Tibial nerve (tissue), 4 donors: ENCODE data around the gene PFDN1. TPM values are rescaled to one million over a fixed set of nuclear protein-coding genes. Genes with fewer than 3 reads are reported as not detected.
A peak's percentile ranks its signal among the peaks of the same experiment; 100 is the strongest.

ENCODE experiments used
- DNase-seq, 2 donors: peaks; one replicate each; pipeline ENCODE4 v3.0.0-alpha.2; 2019; ENCODE audit warnings: low spot score in 2 of 2
- H3K27ac ChIP-seq, 4 donors: fragments of 200-600 bp; sonication (generic) in 3 of 4; one replicate each; pipeline ENCODE4 v1.5.1; 2017 to 2019; ENCODE audit warnings: mild to moderate bottlenecking in 1 of 4
- H3K27me3 ChIP-seq, 2 donors: fragments of 200-600 bp; sonication (generic) in 1 of 2; one replicate each; pipeline versions ENCODE4 v1.5.1 to v1.6.0; 2017 to 2019
- H3K36me3 ChIP-seq, 3 donors: fragments of 200-600 bp; sonication (generic); one replicate each; pipeline ENCODE4 v1.5.1; 2018 to 2019
- H3K4me1 ChIP-seq, 4 donors: fragments of 200-600 bp; sonication (generic) in 3 of 4; one replicate each; pipeline ENCODE4 v1.5.1; 2017 to 2019
- H3K4me3 ChIP-seq, 4 donors: fragments of 200-600 bp; sonication (generic) in 3 of 4; one replicate each; pipeline ENCODE4 v1.5.1; 2017 to 2019; ENCODE audit warnings: mild to moderate bottlenecking in 1 of 4, moderate library complexity in 1 of 4
- H3K9me3 ChIP-seq, 4 donors: fragments of 200-600 bp; sonication (generic) in 3 of 4; one replicate each; pipeline ENCODE4 v1.5.1; 2017 to 2019
- CTCF ChIP-seq, 5 experiments: fragments of 200-600 bp in 3 of 5; fragments of 450-650 bp in 2 of 5; sonication (generic) in 3 of 5; IDR thresholded peaks; one replicate each; pipeline ENCODE4 v1.5.1; 2016 to 2019; ENCODE audit warnings: antibody characterized with exemption in 5 of 5, mild to moderate bottlenecking in 3 of 5, moderate library complexity in 2 of 5
- EP300 ChIP-seq, 2 donors: sonication (generic); formaldehyde crosslinking; IDR thresholded peaks; one replicate each; pipeline ENCODE4 v1.6.1; 2017; ENCODE audit warnings: antibody characterized with exemption in 2 of 2, mild to moderate bottlenecking in 1 of 2
- POLR2A ChIP-seq, 2 donors: fragments of 450-650 bp; IDR thresholded peaks; one replicate each; pipeline ENCODE4 v1.6.1; 2017; ENCODE audit warnings: antibody characterized with exemption in 2 of 2, mild to moderate bottlenecking in 2 of 2, moderate library complexity in 2 of 2
- WGBS, 2 donors: methylation state at CpG; one replicate each; pipeline ENCODE4 v1.1.5; 2018; 5-methylcytosine and 5-hydroxymethylcytosine counted together
- total RNA-seq, 4 donors: library from RNA; depleted of rRNA; stranded (reverse); fragments of >200 nt; gene quantifications; one replicate each; pipeline ENCODE4 v1.1.0, GENCODE V29; 2016

PFDN1 gene
- total RNA-seq, 4 donors from 2014 or later, result 98.2 to 146 (median 109) TPM

DNA sequence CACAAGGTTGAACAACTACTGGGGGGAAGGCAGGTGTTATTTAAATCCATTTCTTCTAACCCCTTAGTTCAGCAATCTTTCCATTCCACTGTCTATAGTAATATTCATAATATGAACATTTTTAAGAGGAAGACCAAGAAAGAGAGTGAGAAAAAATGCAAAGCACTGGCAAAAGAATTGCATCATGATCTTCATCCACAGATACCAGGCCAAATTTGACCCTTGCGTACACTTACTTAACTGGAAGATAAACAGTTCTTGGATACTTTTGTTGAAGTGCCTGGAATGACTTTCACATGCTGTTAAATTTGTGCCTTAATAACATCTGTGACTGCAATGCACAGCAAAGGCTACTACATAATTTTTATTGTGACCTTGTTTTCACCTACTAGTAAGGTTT lies 1.8 kb downstream of the PFDN1 start:
- Histone ChIP-seq H3K27me3 (no peaks in the 10 kb centered on the region), H3K4me3 (no peak overlapping the region), H3K36me3 (peaks cover 0 to 15% (median 0%) of the 10 kb centered on the region in 3 donors), H3K27ac (no peak overlapping the region), H3K9me3 (no peaks in the 10 kb centered on the region), H3K4me1 (peaks cover 2 to 52% (median 17%) of the 10 kb centered on the region in 4 donors)
- no peak for TF ChIP-seq POLR2A (IDR thresholded peaks at IDR 0.05)
- TF ChIP-seq CTCF (IDR thresholded peaks at IDR 0.05), result no peak
- no peak for TF ChIP-seq EP300 (IDR thresholded peaks at IDR 0.05)
- WGBS, 2 donors, result 79 to 90% methylated on average over 1 of the region's 1 CpG
- no peak for DNase-seq

- Histone ChIP-seq H3K4me3 (no peak overlapping the region), H3K9me3 (no peaks in the 10 kb centered on the region), H3K27ac (no peak overlapping the region), H3K27me3 (no peaks in the 10 kb centered on the region), H3K4me1 (peaks cover 2 to 71% (median 30%) of the 10 kb centered on the region in 4 donors), H3K36me3 (peaks cover 0 to 15% (median 0%) of the 10 kb centered on the region in 3 donors)
- TF ChIP-seq POLR2A (IDR thresholded peaks at IDR 0.05), result no peak
- TF ChIP-seq CTCF (IDR thresholded peaks at IDR 0.05), result no peak
- TF ChIP-seq EP300 (IDR thresholded peaks at IDR 0.05), result no peak
- WGBS, 2 donors, result 93 to 94% methylated on average over 5 of the region's 5 CpGs
- DNase-seq, result no peak
Measured at GRCh38 chr5:140299056-140299455, 3.8 kb downstream of the PFDN1 start.

GRCh38 chr5:140298183-140298601 lies 4.7 kb downstream of the PFDN1 start:
- Histone ChIP-seq H3K9me3 (no peaks in the 10 kb centered on the region), H3K36me3 (peaks cover 0 to 15% (median 0%) of the 10 kb centered on the region in 3 donors), H3K4me3 (no peak overlapping the region), H3K4me1 (peaks cover 2 to 74% (median 32%) of the 10 kb centered on the region in 4 donors), H3K27ac (peak overlapping the region in 3 of 4 donors; percentile 5 to 85 (median 40)), H3K27me3 (no peaks in the 10 kb centered on the region)
- TF ChIP-seq CTCF (IDR thresholded peaks at IDR 0.05) (no peak), POLR2A (IDR thresholded peaks at IDR 0.05) (no peak), EP300 (IDR thresholded peaks at IDR 0.05) (no peak)
- WGBS, 2 donors, result 40 to 45% methylated on average over 1 of the region's 1 CpG
- DNase-seq, result no peak

GRCh38 chr5:140297283-140297682 lies 5.6 kb downstream of the PFDN1 start:
- DNase-seq, result no peak
- H3K9me3 ChIP-seq, result no peaks in the 10 kb centered on the region
- no peak overlapping the region for H3K4me3 ChIP-seq
- H3K27ac ChIP-seq, result peak overlapping the region in 3 of 4 donors; percentile 5 to 85 (median 40)
- peaks cover 2 to 82% (median 35%) of the 10 kb centered on the region in 4 donors for H3K4me1 ChIP-seq
- no peaks in the 10 kb centered on the region for H3K27me3 ChIP-seq
- TF ChIP-seq EP300 (IDR thresholded peaks at IDR 0.05) (no peak), POLR2A (IDR thresholded peaks at IDR 0.05) (no peak), CTCF (IDR thresholded peaks at IDR 0.05) (no peak)
- 55 to 56% methylated on average over 5 of the region's 5 CpGs for WGBS, 2 donors
- peaks cover 0 to 15% (median 0%) of the 10 kb centered on the region in 3 donors for H3K36me3 ChIP-seq

DNA sequence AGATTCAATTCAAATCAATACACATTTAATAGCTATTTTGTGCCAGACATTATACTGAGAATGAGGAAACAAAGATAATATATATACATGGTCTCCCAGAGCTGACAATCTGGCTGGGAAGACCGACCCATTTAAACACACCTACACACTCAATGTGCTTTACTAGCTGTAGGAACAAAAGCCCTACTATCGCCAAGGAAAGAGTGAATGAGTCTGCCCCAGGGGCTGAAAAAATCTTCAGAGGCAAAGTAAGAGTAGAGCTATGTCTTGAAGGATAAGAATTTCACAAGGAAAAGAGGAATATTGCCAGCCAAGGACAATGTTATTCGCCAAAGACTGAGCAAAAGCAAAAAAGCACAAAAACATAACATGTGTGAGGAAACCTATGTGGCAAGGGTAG lies 6.6 kb downstream of the PFDN1 start:
- Histone ChIP-seq H3K27me3 (no peaks in the 10 kb centered on the region), H3K4me1 (peaks cover 0 to 82% (median 28%) of the 10 kb centered on the region in 4 donors), H3K4me3 (no peak overlapping the region), H3K9me3 (no peaks in the 10 kb centered on the region), H3K27ac (peak overlapping the region in 3 of 4 donors; percentile 51 to 85 (median 79)), H3K36me3 (peaks cover 0 to 15% (median 0%) of the 10 kb centered on the region in 3 donors)
- 50 to 54% methylated on average over 3 of the region's 3 CpGs for WGBS, 2 donors
- no peak for DNase-seq
- TF ChIP-seq EP300 (IDR thresholded peaks at IDR 0.05) (no peak), POLR2A (IDR thresholded peaks at IDR 0.05) (no peak), CTCF (IDR thresholded peaks at IDR 0.05) (no peak)
